Prostate gland (tissue), 2 donors: ENCODE results near the gene CD164L2. TPM values are rescaled to one million over a fixed set of nuclear protein-coding genes. Genes with fewer than 3 reads are reported as not detected.

ENCODE experiments used
- DNase-seq: peaks from one replicate; pipeline ENCODE4 v3.0.0-alpha.2; 2019; ENCODE audit warnings: low spot score
- H3K27ac ChIP-seq, 2 donors: fragments of 200-600 bp; sonication (generic); 2 replicates each; pipeline ENCODE4 v1.5.1; 2017 to 2019
- H3K27me3 ChIP-seq: fragments of 200-600 bp; sonication (generic); replicated peaks from 2 replicates; pipeline ENCODE4 v1.5.1; 2019; ENCODE audit not compliant: insufficient read depth
- H3K36me3 ChIP-seq, 2 donors: fragments of 200-600 bp; sonication (generic); 1 replicate in 1 of 2; 2 replicates in 1 of 2; pipeline versions ENCODE4 v1.5.1 to v1.8.1; 2017 to 2019
- H3K4me1 ChIP-seq: fragments of 200-600 bp; sonication (generic); replicated peaks from 2 replicates; pipeline ENCODE4 v1.5.1; 2019
- H3K4me3 ChIP-seq, 2 donors: fragments of 200-600 bp; sonication (generic); 2 replicates each; pipeline ENCODE4 v1.5.1; 2017 to 2019
- H3K9me3 ChIP-seq: fragments of 200-600 bp; sonication (generic); 2 replicates; pipeline ENCODE4 v1.5.1; 2017
- CTCF ChIP-seq, 4 experiments: fragments of 200-600 bp in 2 of 4; fragments of 450-650 bp in 2 of 4; sonication (generic) in 2 of 4; IDR thresholded peaks; 1 replicate in 3 of 4; 2 replicates in 1 of 4; pipeline ENCODE4 v1.5.1; 2016 to 2019; ENCODE audit warnings: antibody characterized with exemption in 4 of 4, mild to moderate bottlenecking in 2 of 4, moderate library complexity in 2 of 4
- POLR2A ChIP-seq: fragments of 450-650 bp; IDR thresholded peaks from one replicate; pipeline ENCODE4 v1.6.1; 2016; ENCODE audit warnings: antibody characterized with exemption, mild to moderate bottlenecking
- POLR2AphosphoS5 ChIP-seq: sonication (generic); formaldehyde crosslinking; IDR thresholded peaks from one replicate; pipeline ENCODE4 v1.6.1; 2017; ENCODE audit warnings: antibody characterized with exemption
- WGBS: methylation state at CpG from one replicate; pipeline ENCODE4 v1.1.5; 2018; 5-methylcytosine and 5-hydroxymethylcytosine counted together
- intact Hi-C: fragments of 100-400 bp; cut with DNase I; formaldehyde crosslinking; loops from one replicate; pipeline ENCODE4 v1.14.2; 2022
- total RNA-seq, 2 donors: library from RNA; depleted of rRNA; stranded (reverse); fragments of >200 nt; gene quantifications; one replicate each; pipeline ENCODE4 v1.1.0, GENCODE V29; 2016

CD164L2 gene
- total RNA-seq, 2 donors from 2014 or later = 1.8 to 3.6 TPM

- Histone ChIP-seq H3K27me3 (no peaks in the 10 kb centered on the region), H3K9me3 (no peaks in the 10 kb centered on the region), H3K4me1 (peaks cover 15% of the 10 kb centered on the region), H3K27ac (peak overlapping the region in 1 of 2 donors; percentile 99), H3K36me3 (peaks cover 0 to 15% of the 10 kb centered on the region in 2 donors), H3K4me3 (no peak overlapping the region)
- DNase-seq = no peak
- WGBS = 83% methylated on average over 23 of the region's 26 CpGs
- TF ChIP-seq CTCF (IDR thresholded peaks at IDR 0.05) (no peak), POLR2A (no peak)
- intact Hi-C loops = no loop called here
These were observed 19.1 kb downstream of the CD164L2 start for GRCh38 chr1:27363766-27364695.

GRCh38 chr1:27361553-27361952 is 21.6 kb downstream of the CD164L2 start:
- no peak overlapping the region for H3K27ac ChIP-seq
- no peak overlapping the region for H3K4me3 ChIP-seq
- intact Hi-C loops = no loop called here
- H3K4me1 ChIP-seq = peaks cover 8% of the 10 kb centered on the region
- no peak for DNase-seq
- WGBS = 90% methylated on average over 4 of the region's 8 CpGs
- H3K36me3 ChIP-seq = peaks cover 0 to 23% of the 10 kb centered on the region in 2 donors
- H3K9me3 ChIP-seq = no peaks in the 10 kb centered on the region
- no peak for TF ChIP-seq POLR2AphosphoS5
- TF ChIP-seq CTCF (IDR thresholded peaks at IDR 0.05) = no peak
- no peak for TF ChIP-seq POLR2A
- no peaks in the 10 kb centered on the region for H3K27me3 ChIP-seq

- TF ChIP-seq CTCF (IDR thresholded peaks at IDR 0.05) (no peak), POLR2AphosphoS5 (no peak), POLR2A (no peak)
- intact Hi-C loops = no loop called here
- Histone ChIP-seq H3K27me3 (no peaks in the 10 kb centered on the region), H3K4me1 (peaks cover 8% of the 10 kb centered on the region), H3K36me3 (peaks cover 0 to 23% of the 10 kb centered on the region in 2 donors), H3K4me3 (no peak overlapping the region), H3K9me3 (no peaks in the 10 kb centered on the region), H3K27ac (no peak overlapping the region)
- 84% methylated on average over 17 of the region's 21 CpGs for WGBS
- no peak for DNase-seq
These were observed 22.1 kb downstream of the CD164L2 start for GRCh38 chr1:27361044-27361402.

GRCh38 chr1:27360159-27361043 is 22.7 kb downstream of the CD164L2 start:
- Histone ChIP-seq H3K4me1 (peaks cover 8% of the 10 kb centered on the region), H3K27me3 (no peaks in the 10 kb centered on the region), H3K27ac (no peak overlapping the region), H3K9me3 (no peaks in the 10 kb centered on the region), H3K4me3 (no peak overlapping the region), H3K36me3 (peaks cover 0 to 26% of the 10 kb centered on the region in 2 donors)
- TF ChIP-seq CTCF (IDR thresholded peaks at IDR 0.05) (no peak), POLR2A (no peak), POLR2AphosphoS5 (no peak)
- intact Hi-C loops = no loop called here
- 62% methylated on average over 71 of the region's 71 CpGs for WGBS
- no peak for DNase-seq
